ENCODE measurements around the gene CTSK. TPM values are rescaled to one million over a fixed set of nuclear protein-coding genes. Genes with fewer than 3 reads are reported as not detected.

The CTSK gene
- total RNA-seq, 1 experiment from 2014 or later, result 2.7 TPM

- peaks cover 2% of the 10 kb centered on the region; the same call in 1 of the 2 replicates for H3K36me3 ChIP-seq (ENCODE audit: control insufficient read depth, insufficient read depth, low read length)
- BruUV-seq (replicated peaks), result no TSS peak
- DNase-seq, result no peak
- intact Hi-C loops (cut with micrococcal nuclease; ENCODE audit: unreplicated experiment), result no loop called here
- TF ChIP-seq, protein P1, sequence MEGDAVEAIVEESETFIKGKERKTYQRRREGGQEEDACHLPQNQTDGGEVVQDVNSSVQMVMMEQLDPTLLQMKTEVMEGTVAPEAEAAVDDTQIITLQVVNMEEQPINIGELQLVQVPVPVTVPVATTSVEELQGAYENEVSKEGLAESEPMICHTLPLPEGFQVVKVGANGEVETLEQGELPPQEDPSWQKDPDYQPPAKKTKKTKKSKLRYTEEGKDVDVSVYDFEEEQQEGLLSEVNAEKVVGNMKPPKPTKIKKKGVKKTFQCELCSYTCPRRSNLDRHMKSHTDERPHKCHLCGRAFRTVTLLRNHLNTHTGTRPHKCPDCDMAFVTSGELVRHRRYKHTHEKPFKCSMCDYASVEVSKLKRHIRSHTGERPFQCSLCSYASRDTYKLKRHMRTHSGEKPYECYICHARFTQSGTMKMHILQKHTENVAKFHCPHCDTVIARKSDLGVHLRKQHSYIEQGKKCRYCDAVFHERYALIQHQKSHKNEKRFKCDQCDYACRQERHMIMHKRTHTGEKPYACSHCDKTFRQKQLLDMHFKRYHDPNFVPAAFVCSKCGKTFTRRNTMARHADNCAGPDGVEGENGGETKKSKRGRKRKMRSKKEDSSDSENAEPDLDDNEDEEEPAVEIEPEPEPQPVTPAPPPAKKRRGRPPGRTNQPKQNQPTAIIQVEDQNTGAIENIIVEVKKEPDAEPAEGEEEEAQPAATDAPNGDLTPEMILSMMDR (IDR thresholded peaks at IDR 0.05; ENCODE audit: insufficient read depth in 1 of 2, low read depth in 1 of 2, low read length in 1 of 2, severe bottlenecking in 1 of 2, unreplicated experiment in 1 of 2), result no peak
- ChIA-PET CTCF (no interaction called here), POLR2A (no interaction called here)
- Mint-ChIP-seq H3K4me3 (ENCODE audit: unreplicated experiment) (no peak overlapping the region), H3K9me3 (ENCODE audit: unreplicated experiment) (no peaks in the 10 kb centered on the region), H3K27me3 (ENCODE audit: insufficient read depth, unreplicated experiment) (no peaks in the 10 kb centered on the region), H3K4me1 (ENCODE audit: low read depth, unreplicated experiment) (peaks cover 6% of the 10 kb centered on the region), H3K36me3 (ENCODE audit: insufficient read depth, unreplicated experiment) (no peaks in the 10 kb centered on the region), H3K27ac (ENCODE audit: unreplicated experiment) (no peak overlapping the region)
- no peak overlapping the region for H3K4me3 ChIP-seq (ENCODE audit: low read depth, low read length)
- H3K4me1 ChIP-seq, result no peaks in the 10 kb centered on the region
- no peaks in the 10 kb centered on the region for H3K27me3 ChIP-seq (replicated peaks; ENCODE audit: control insufficient read depth, insufficient read depth, low read length)
- H3K9me3 ChIP-seq, result no peaks in the 10 kb centered on the region
These were observed 14.8 kb downstream of the CTSK start for GRCh38 chr1:150793221-150793620.

DNA sequence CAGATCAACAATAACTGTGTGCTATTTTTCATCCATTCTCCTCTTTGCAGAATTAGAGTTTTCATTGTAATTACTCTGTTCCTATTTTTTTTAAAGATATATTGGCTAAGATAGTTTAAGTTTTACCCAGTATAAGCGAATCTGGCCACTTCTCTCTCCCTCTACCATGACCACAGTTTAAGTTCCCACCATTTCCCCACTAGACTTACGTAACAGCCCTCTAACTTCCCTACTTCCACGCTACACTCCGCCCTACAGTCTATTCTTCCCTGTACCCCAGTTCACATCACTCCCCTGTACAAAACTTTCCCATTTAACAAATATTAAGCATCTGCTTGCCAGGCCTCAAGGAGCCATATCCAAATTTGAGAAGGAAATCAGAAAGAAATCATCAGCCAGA lies 16.5 kb downstream of the CTSK start:
- intact Hi-C loops (cut with micrococcal nuclease; ENCODE audit: unreplicated experiment), result no loop called here
- no TSS peak for BruUV-seq (replicated peaks)
- Histone ChIP-seq H3K27me3 (replicated peaks; ENCODE audit: control insufficient read depth, insufficient read depth, low read length) (no peaks in the 10 kb centered on the region), H3K36me3 (ENCODE audit: control insufficient read depth, insufficient read depth, low read length) (peaks cover 2% of the 10 kb centered on the region; the same call in 1 of the 2 replicates), H3K9me3 (no peaks in the 10 kb centered on the region), H3K4me3 (ENCODE audit: low read depth, low read length) (no peak overlapping the region), H3K4me1 (no peaks in the 10 kb centered on the region)
- Mint-ChIP-seq H3K36me3 (ENCODE audit: insufficient read depth, unreplicated experiment) (no peaks in the 10 kb centered on the region), H3K27ac (ENCODE audit: unreplicated experiment) (no peak overlapping the region), H3K4me3 (ENCODE audit: unreplicated experiment) (no peak overlapping the region), H3K4me1 (ENCODE audit: low read depth, unreplicated experiment) (peaks cover 6% of the 10 kb centered on the region), H3K27me3 (ENCODE audit: insufficient read depth, unreplicated experiment) (no peaks in the 10 kb centered on the region), H3K9me3 (ENCODE audit: unreplicated experiment) (no peaks in the 10 kb centered on the region)
- TF ChIP-seq, protein P1 (IDR thresholded peaks at IDR 0.05; ENCODE audit: insufficient read depth in 1 of 2, low read depth in 1 of 2, low read length in 1 of 2, severe bottlenecking in 1 of 2, unreplicated experiment in 1 of 2), result no peak
- POLR2A ChIA-PET, result no interaction called here
- CTCF ChIA-PET, result no interaction called here
- DNase-seq, result no peak

GRCh38 chr1:150789396-150789795 lies 18.7 kb downstream of the CTSK start:
- DNase-seq, result no peak
- H3K27me3 ChIP-seq (replicated peaks; ENCODE audit: control insufficient read depth, insufficient read depth, low read length), result no peaks in the 10 kb centered on the region
- CTCF ChIA-PET, result no interaction called here
- H3K4me1 ChIP-seq, result no peaks in the 10 kb centered on the region
- Mint-ChIP-seq H3K27ac (ENCODE audit: unreplicated experiment) (no peak overlapping the region), H3K9me3 (ENCODE audit: unreplicated experiment) (no peaks in the 10 kb centered on the region), H3K27me3 (ENCODE audit: insufficient read depth, unreplicated experiment) (no peaks in the 10 kb centered on the region), H3K4me3 (ENCODE audit: unreplicated experiment) (no peak overlapping the region), H3K4me1 (ENCODE audit: low read depth, unreplicated experiment) (peaks cover 6% of the 10 kb centered on the region), H3K36me3 (ENCODE audit: insufficient read depth, unreplicated experiment) (no peaks in the 10 kb centered on the region)
- H3K9me3 ChIP-seq, result no peaks in the 10 kb centered on the region
- H3K36me3 ChIP-seq (ENCODE audit: control insufficient read depth, insufficient read depth, low read length), result no peaks in the 10 kb centered on the region
- intact Hi-C loops (cut with micrococcal nuclease; ENCODE audit: unreplicated experiment), result no loop called here
- BruUV-seq (replicated peaks), result no TSS peak
- H3K4me3 ChIP-seq (ENCODE audit: low read depth, low read length), result no peak overlapping the region
- TF ChIP-seq, protein P1 (IDR thresholded peaks at IDR 0.05; ENCODE audit: insufficient read depth in 1 of 2, low read depth in 1 of 2, low read length in 1 of 2, severe bottlenecking in 1 of 2, unreplicated experiment in 1 of 2), result no peak
- POLR2A ChIA-PET, result no interaction called here

Measured in Caco-2 (cell line).